ENCODE measurements around the gene NFIA.

Gene NFIA

DNA sequence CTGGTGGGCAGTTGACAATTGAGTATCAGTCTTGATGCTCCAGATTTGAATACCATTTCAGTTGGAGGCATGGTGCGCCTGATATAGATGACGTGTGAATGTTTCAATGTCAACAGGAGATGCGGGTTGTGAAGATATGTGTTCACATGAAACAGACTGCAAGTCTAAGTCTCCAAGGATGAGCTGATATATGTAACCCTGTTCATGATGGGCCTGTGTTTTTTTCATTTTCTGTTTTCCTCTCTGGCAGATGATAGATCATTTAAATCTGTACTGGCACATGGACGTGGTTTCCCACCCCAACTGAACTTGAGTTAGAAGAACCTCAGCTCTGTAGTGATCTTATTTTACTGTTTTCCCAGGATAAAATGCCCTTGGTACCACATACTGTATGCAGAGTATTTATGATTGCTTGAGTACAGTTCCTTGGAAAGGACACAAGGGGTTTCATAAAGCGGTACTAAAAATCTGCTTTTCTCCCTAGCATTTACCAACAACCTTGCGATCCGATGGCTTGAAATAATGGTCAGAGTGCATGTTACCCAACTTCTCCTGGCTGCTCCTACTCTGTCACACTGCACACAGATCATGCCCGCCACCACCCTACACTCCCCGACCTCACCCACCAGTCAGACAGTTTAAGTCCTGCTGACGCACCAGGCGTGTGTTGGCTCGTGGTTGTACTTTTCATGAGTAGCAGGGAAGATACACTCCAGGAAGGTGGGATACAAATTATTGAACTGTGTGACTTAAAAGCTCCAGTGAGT, 131.1 kb downstream of the NFIA start:
- DNase-seq (ENCODE audit: low read depth, low spot score) = no peak

DNA sequence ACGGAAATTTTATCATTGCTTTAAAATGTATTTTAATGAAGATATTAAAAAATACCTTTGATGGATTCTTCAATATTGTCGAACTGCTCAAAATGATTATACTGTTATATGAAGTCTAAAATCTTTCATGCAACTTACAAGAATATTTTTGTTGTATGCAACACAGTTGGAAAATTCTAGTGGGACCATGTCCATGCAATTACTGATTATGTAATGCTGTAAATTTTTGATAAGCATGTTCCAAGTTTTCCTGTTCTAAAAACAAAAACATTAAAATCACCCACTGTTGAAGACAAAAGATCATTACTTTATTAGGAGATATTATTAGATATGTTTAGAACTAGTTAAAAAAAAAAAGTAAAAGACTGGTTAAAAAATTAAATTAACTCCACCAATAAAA, 132.8 kb downstream of the NFIA start:
- no peak for DNase-seq (ENCODE audit: low read depth, low spot score)

DNA sequence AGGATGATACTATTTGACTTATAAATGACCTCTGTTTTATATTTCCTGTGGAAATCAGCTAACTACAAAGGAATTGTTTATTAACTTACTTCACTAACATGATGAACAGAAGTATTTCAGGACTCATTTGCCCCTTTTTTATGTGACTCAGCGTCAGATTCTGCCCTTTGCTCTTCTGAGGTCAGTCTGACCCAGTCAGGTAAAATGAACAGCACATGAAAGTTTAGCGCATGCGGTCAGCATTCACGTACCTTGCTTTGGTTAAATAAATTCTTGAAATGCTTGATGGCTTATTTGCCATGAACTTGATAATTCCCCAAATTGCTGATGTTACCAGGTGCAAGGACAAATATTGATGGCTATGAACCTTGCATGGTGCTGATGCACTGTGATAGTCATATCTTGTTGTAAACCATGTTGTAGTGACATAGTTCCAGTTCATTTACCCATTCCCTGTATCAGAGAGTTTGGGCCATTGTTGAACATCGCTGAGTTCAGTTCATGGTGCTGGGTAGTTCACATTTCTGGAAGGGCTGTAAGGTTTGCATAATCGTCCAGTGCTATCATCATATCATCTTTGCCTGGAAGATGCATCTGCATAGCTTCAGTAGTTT, 133.4 kb downstream of the NFIA start:
- DNase-seq (ENCODE audit: low read depth, low spot score) = no peak

DNA sequence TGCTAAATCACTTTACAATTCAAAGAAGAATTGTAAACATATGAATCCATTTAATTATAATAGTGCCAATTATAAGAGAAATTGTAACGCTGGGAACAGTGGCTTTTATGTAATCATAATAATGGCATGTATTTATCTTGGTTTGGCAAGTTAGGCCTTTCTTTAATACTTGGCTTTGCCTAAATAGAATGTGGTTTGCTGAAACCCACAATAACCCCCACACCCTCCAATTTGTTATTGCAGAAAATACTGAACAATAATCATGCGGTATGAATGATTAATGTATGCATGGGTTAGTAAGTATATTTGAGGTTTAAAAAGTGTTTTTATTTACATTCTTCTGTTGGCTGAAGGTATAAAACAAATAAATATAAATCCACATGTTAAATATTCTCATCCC, 138.2 kb downstream of the NFIA start:
- no peak for DNase-seq (ENCODE audit: low read depth, low spot score)

- DNase-seq (ENCODE audit: low read depth, low spot score) = no peak
Observed at GRCh38 chr1:61221642-61222041, 139.3 kb downstream of the NFIA start.

GRCh38 chr1:61222240-61222639, 139.9 kb downstream of the NFIA start:
- DNase-seq (ENCODE audit: low read depth, low spot score) = no peak

DNA sequence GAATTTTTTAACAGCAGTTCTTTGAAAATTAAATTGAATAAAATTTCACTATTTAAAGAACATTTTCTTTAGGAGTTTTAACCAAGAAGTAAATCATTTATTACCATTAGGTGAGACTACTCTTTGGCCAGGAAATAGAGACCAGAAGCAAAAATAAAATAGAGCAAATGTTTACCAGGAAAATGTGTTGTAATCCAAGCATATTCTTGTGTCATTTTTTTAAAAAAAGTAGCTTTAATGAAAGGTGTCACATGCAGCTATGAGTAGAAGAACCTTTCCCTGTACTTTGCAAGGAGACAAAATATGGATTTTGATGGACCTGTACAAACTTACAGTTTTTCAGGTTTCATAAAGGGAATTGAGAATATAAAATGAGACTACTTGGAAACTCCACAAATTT, 140.8 kb downstream of the NFIA start:
- no peak for DNase-seq (ENCODE audit: low read depth, low spot score)

DNA sequence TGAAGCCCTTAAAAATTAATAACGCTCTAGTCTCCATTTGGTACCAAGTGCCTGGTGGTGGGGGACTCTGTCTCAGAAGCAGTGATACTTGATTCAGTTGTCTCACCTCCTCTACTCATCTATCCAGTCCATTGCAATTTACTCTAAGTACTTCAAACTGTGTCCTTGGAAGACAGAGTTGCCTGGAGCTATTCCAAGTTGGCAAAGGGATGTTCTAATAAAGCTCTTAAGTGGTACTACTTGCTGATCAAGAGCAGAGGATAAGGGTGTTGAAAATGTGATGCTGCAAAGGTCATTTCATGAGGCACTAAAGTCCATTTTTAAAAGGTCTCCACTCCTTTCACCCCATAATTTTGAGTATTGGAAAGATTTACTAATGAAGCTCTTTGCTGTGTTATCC, 142.2 kb downstream of the NFIA start:
- DNase-seq (ENCODE audit: low read depth, low spot score) = no peak

DNA sequence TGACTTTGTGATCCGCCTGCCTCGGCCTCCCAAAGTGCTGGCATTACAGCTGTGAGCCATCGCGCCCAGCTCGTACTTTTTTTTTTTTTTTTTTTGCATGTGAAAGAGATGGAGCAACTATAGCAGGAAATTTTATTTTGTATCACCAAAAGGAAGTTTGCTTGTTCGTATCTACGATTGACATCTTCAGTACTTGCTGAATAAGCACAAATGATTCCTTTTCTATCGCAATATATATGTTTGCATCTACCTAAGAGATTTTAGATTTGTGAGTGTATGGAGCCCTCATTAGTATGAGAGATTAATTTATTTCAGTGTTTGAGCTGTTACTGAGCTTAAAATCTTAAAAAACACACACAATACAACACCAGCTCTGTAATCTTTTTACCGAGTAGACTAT, 143.1 kb downstream of the NFIA start:
- DNase-seq (ENCODE audit: low read depth, low spot score) = no peak

GRCh38 chr1:61226791-61227567, 144.6 kb downstream of the NFIA start:
- no peak for DNase-seq (ENCODE audit: low read depth, low spot score)

- no peak for DNase-seq (ENCODE audit: low read depth, low spot score)
Observed at GRCh38 chr1:61227857-61228550, 145.6 kb downstream of the NFIA start.

- DNase-seq (ENCODE audit: low read depth, low spot score) = no peak
Observed at GRCh38 chr1:61230523-61230922, 148.2 kb downstream of the NFIA start.

GRCh38 chr1:61231795-61232194, 149.4 kb downstream of the NFIA start:
- no peak for DNase-seq (ENCODE audit: low read depth, low spot score)

GRCh38 chr1:61233121-61233660, 150.8 kb downstream of the NFIA start:
- DNase-seq (ENCODE audit: low read depth, low spot score) = no peak

DNA sequence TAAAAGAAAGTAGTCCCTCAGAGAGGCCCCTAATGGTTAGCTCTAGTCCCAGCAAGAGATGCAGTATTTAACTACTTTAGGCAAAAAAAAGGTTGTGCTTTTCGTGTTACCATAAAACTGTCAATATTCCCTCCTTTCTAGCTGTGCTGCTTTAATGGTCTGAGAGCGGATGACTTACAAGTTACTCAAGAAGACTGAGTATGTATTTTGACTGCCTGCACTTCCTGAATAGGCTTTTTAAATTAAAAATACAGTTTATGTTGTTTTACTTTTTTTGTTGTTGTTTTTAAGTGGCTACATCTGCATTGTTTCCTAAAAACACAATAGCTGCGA, 152.2 kb downstream of the NFIA start:
- no peak for DNase-seq (ENCODE audit: low read depth, low spot score)

DNA sequence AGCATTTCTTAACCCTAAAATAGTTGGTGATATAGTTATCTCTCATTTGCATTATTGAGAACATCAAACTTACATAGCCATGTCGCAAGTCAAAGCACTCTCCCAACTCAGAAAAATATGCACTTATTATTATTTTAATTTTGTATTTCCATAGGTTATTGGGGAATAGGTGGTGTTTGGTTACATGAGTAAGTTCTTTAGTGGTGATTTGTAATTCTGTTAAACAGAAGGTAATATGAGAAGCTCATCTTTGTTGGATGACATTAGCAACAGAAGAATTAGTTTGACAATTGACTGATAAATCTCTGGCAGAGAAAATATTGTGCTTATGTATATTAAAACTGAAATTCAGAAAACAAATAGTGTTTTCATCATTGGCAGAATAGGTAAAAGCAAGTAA, 154.8 kb downstream of the NFIA start:
- no peak for DNase-seq (ENCODE audit: low read depth, low spot score)

GRCh38 chr1:61237659-61238358, 155.4 kb downstream of the NFIA start:
- no peak for DNase-seq (ENCODE audit: low read depth, low spot score)

DNA sequence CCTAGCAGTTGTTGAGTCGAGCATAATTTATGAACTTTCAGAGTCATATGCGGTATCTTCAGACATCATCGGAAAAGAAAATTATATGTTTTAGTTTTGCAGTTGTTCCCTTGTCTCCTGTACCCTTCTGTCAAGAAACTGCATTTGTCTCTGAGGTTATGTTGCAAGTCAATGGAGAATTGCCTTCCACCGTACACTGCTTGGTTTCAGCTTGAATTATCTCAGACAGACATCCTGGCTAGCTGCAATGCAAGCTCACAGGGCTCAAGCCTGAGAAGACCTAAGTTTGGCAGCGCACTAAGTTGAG, 156.0 kb downstream of the NFIA start:
- DNase-seq (ENCODE audit: low read depth, low spot score) = no peak

- DNase-seq (ENCODE audit: low read depth, low spot score) = no peak
Observed at GRCh38 chr1:61240878-61241277, 158.5 kb downstream of the NFIA start.

- no peak for DNase-seq (ENCODE audit: low read depth, low spot score)
Observed at GRCh38 chr1:61241411-61241838, 159.1 kb downstream of the NFIA start.

- no peak for DNase-seq (ENCODE audit: low read depth, low spot score)
Observed at GRCh38 chr1:61241973-61242381, 159.6 kb downstream of the NFIA start.

GRCh38 chr1:61244114-61244513, 161.8 kb downstream of the NFIA start:
- DNase-seq (ENCODE audit: low read depth, low spot score) = peak; percentile 55

Data from brain pericyte (primary cell).